GM21381 (cell line): ENCODE results near the gene BLNK.
"Not testable (repeated sequence)": the region's sequence is repeated elsewhere in the genome, so short reads cannot be mapped to it uniquely, and the experiment has no call there.

Experiments
- ATAC-seq: cut with Tn5 transposase; IDR thresholded peaks from one replicate; pipeline ENCODE4 v1.9.1; 2021; ENCODE audit warnings: mild to moderate bottlenecking, moderate library complexity; ENCODE audit not compliant: unreplicated experiment

The BLNK gene

GRCh38 chr10:96230527-96230926 lies 40.8 kb downstream of the BLNK start:
- no peak for ATAC-seq

- ATAC-seq, result peak; percentile 57
Observed at GRCh38 chr10:96229568-96230030, 41.8 kb downstream of the BLNK start.

GRCh38 chr10:96228408-96228994 lies 42.9 kb downstream of the BLNK start:
- no peak for ATAC-seq

GRCh38 chr10:96227206-96227605 lies 44.2 kb downstream of the BLNK start:
- ATAC-seq, result no peak

- no peak for ATAC-seq
Observed at GRCh38 chr10:96225119-96225518, 46.2 kb downstream of the BLNK start.

- no peak for ATAC-seq
Observed at GRCh38 chr10:96222908-96223307, 48.5 kb downstream of the BLNK start.

GRCh38 chr10:96222441-96222840 lies 48.9 kb downstream of the BLNK start:
- ATAC-seq, result no peak

GRCh38 chr10:96218826-96219225 lies 52.5 kb downstream of the BLNK start:
- no peak for ATAC-seq

GRCh38 chr10:96217711-96218110 lies 53.7 kb downstream of the BLNK start:
- ATAC-seq, result no peak

- no peak for ATAC-seq
Observed at GRCh38 chr10:96216775-96217174, 54.6 kb downstream of the BLNK start.

GRCh38 chr10:96212911-96213310 lies 58.5 kb downstream of the BLNK start:
- no peak for ATAC-seq

GRCh38 chr10:96211764-96212163 lies 59.6 kb downstream of the BLNK start:
- ATAC-seq, result no peak

- no peak for ATAC-seq
Observed at GRCh38 chr10:96208946-96209345, 62.4 kb downstream of the BLNK start.

- peak; percentile 78 for ATAC-seq
Observed at GRCh38 chr10:96208271-96208670, 63.1 kb downstream of the BLNK start.

GRCh38 chr10:96205580-96205979 lies 65.8 kb downstream of the BLNK start:
- ATAC-seq, result no peak

- ATAC-seq, result no peak
Observed at GRCh38 chr10:96201525-96201924, 69.8 kb downstream of the BLNK start.

- ATAC-seq, result not testable (repeated sequence)
Observed at GRCh38 chr10:96189505-96189904, 81.9 kb downstream of the BLNK start.

GRCh38 chr10:96188916-96189315 lies 82.5 kb downstream of the BLNK start:
- no peak for ATAC-seq

- no peak for ATAC-seq
Observed at GRCh38 chr10:96188421-96188820, 82.9 kb downstream of the BLNK start.

GRCh38 chr10:96176985-96177384 lies 94.4 kb downstream of the BLNK start:
- ATAC-seq, result no peak

GRCh38 chr10:96172666-96173065 lies 98.7 kb downstream of the BLNK start:
- ATAC-seq, result no peak

GRCh38 chr10:96170230-96170629 lies 101.1 kb downstream of the BLNK start:
- ATAC-seq, result no peak

GRCh38 chr10:96168546-96168945 lies 102.8 kb downstream of the BLNK start:
- ATAC-seq, result no peak
